ENCODE data around the gene VPS35.
"Not testable (repeated sequence)": the region's sequence is repeated elsewhere in the genome, so short reads cannot be mapped to it uniquely, and the experiment has no call there.

VPS35 gene

GRCh38 chr16:46658925-46659324, 30.1 kb downstream of the VPS35 start:
- H3K4me3 ChIP-seq (ENCODE audit: low read length): no peak overlapping the region
- TF ChIP-seq ZNF274 (IDR thresholded peaks at IDR 0.05; ENCODE audit: low read depth, low read length): no peak

- no peak for TF ChIP-seq ZNF274 (IDR thresholded peaks at IDR 0.05; ENCODE audit: low read depth, low read length)
These were observed 37.7 kb downstream of the VPS35 start for GRCh38 chr16:46651305-46651704.

GRCh38 chr16:46650254-46650623, 38.7 kb downstream of the VPS35 start:
- TF ChIP-seq ZNF274 (IDR thresholded peaks at IDR 0.05; ENCODE audit: low read depth, low read length): no peak
- H3K4me3 ChIP-seq (ENCODE audit: low read length): no peak overlapping the region

More at GRCh38 chr16:46651305-46651704, 37.7 kb downstream of the VPS35 start:
- H3K4me3 ChIP-seq (ENCODE audit: low read length): no peak overlapping the region

GRCh38 chr16:46649588-46650253, 39.3 kb downstream of the VPS35 start:
- no peak for TF ChIP-seq ZNF274 (IDR thresholded peaks at IDR 0.05; ENCODE audit: low read depth, low read length)
- H3K4me3 ChIP-seq (ENCODE audit: low read length): no peak overlapping the region

DNA sequence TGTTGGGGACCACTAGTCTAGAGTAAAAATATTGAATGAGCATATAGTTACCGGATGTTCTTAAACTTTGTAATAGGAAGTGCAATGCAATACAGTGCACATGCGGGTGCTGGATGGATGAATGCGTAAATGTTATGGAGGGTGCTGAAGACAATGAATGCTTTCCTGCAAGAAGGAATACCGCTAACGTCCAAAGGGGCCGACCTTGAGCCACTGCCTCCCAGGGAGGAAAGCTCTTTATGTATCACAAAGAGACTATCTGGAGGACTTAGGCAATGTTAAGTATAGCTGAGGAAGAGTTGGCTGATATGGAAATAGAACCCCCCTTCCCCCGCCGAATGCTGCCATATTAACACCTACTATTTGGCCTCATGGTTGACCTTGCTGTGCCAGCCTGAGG, 40.3 kb downstream of the VPS35 start:
- H3K4me3 ChIP-seq (ENCODE audit: low read length): no peak overlapping the region
- TF ChIP-seq ZNF274 (IDR thresholded peaks at IDR 0.05; ENCODE audit: low read depth, low read length): no peak

DNA sequence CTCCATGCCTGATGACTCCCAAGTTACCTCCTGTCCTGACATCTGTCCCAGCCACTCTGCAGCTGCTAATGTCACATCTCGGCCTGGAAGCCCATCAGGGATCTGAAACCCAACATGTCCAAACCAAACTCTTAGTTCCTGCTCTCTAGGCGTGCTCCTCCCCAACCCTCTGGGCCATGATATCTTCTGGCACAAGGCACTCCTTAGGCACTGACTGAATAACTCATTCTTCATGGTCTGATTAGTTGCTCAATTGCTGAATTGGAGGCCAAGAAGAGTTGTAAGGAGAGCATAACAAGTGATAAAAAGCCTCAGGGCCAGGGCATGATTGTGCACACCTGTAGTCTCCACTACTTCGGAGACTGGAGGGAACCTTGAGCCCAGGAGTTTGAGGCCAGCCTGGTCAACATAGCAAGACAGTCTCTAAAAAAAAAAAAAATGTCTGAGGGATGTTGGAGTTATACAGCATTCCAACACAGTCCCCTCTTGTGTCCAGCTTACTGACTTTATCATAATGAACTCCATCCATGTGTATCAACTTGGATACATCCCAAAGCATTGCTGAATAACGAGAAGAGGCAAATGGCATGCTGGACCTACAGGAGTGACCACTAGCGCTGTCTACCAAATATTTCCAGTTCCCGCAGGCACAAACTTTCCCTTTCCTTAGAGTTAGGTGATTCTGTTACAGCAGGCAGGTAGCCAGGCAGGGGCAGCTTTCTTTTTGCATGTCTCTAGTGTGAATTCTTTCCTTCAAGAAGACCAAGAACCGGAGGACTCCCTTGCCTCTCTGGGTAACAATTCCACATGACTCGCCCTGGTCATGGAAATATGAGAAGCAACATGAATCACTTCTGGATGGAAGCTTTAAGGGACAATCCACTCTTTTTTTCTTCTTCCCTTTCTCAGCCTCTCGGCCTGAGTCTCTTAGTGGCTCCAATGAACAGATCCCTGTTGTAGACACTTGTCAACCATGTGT, 49.7 kb downstream of the VPS35 start:
- H3K4me3 ChIP-seq (ENCODE audit: low read length): no peak overlapping the region
- no peak for TF ChIP-seq ZNF274 (IDR thresholded peaks at IDR 0.05; ENCODE audit: low read depth, low read length)

DNA sequence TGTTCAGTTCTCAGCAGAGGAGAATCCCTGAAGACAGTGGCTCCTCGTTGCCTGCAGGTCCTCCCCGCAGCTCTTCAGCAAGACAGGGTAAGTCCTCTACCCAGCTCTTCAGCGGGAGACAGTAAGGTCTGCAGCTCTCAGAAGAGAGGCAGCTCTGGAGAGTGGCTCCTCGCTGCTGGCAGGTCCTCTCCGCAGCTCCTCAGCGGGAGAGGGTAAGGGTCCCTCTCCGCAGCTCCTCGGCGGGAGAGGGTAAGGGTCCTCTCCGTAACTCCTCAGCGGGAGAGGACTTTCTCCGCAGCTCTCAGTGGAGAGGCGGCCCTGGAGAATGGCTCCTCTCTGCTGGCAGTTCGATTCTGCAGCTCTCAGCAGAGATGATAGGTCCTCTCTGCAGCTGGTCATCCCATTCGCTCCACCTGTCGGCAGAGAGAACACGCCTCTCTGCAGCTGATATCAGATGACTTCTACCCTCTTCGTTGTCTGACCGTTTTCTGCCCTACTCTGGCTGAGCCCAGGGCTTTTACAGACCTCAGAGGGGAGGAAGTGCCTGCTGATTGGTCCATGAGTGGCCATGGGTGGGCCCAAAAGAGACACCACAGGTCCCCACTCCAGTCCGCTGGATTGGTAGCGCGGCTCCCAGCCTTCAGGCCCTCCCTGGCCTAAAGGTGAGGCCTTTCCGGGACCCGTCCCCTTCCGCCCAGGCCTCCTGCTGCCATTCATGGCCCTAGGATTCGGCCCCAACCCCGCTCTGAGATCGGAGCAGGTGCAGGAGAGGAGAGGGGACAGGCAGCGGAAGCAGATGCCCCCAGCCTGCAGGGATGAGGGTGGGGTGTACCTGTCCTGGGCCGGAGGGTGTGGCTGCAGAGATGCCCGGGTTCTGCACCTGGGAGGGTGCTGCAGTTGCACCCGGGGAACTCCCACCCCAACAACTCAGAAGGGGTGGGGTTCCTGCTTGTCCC, 55.9 kb downstream of the VPS35 start:
- no peak overlapping the region for H3K4me3 ChIP-seq (ENCODE audit: low read length)
- no peak for TF ChIP-seq ZNF274 (IDR thresholded peaks at IDR 0.05; ENCODE audit: low read depth, low read length)

DNA sequence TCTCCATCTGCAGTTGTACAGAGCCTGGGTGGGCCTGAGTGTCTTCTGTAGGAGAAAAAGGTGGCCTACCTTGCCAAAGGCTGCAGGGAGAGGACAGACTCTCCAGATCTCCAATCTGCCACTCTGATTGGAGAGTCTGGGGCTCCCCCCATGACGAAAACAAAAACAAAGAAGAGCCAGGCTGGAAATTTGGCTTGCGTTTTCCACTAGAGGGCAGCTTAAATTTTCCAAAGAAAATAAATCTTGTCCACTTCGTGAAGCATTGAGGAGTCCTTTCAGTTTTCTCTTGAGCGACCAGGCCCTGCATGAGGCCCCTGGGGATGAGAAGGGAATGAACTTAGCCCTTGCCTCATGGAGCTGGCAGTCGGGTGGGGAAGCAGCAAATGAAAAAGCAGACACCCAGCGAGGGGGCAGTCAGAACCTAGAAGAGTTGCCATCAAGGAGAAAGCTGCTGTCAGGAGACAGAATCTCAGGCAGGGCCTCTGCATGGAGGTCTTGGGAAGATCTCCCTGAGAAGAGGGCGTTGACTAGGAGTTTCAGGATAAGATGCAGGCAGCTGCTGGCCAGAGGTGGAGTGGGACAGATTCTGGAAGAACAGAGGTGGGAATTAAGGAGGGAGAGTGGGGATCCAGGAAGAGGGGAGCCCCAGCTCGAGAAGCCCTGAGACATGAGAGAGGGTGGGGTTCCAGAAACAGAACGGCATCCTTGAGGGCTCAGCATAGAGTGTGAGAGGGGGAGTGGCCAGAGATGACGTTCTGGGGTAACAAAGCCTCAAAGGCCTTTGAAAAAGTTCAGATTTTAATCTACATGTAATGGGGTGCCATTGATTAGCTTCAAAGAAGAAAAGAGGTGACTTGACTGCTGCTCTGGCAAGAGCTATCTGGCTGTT, 59.4 kb downstream of the VPS35 start:
- no peak for TF ChIP-seq ZNF274 (IDR thresholded peaks at IDR 0.05; ENCODE audit: low read depth, low read length)
- no peak overlapping the region for H3K4me3 ChIP-seq (ENCODE audit: low read length)

DNA sequence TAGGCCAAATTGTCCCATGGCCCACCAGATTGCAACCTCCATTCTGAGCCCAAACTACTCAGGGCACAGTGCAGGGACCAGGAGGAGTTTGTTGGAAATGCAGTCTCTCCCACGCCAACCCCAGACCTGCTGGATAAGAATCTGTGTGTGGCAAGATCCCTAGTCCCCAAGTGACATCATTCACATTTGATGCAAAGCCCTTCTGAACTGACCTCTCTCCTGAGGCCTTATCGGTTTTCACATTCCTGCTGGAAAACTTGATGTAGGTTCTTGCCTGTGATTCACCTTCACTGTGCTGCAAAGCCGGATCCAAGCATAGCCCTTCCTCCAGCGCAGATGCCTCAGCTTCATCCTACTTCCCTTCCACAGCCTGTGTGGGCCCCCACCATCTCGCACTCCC, 61.2 kb downstream of the VPS35 start:
- H3K4me3 ChIP-seq (ENCODE audit: low read length): no peak overlapping the region
- no peak for TF ChIP-seq ZNF274 (IDR thresholded peaks at IDR 0.05; ENCODE audit: low read depth, low read length)

- not testable (repeated sequence) for H3K4me3 ChIP-seq (ENCODE audit: low read length)
These were observed 62.3 kb downstream of the VPS35 start for GRCh38 chr16:46626681-46627080.

GRCh38 chr16:46624862-46625261, 64.1 kb downstream of the VPS35 start:
- H3K4me3 ChIP-seq (ENCODE audit: low read length): not testable (repeated sequence)

DNA sequence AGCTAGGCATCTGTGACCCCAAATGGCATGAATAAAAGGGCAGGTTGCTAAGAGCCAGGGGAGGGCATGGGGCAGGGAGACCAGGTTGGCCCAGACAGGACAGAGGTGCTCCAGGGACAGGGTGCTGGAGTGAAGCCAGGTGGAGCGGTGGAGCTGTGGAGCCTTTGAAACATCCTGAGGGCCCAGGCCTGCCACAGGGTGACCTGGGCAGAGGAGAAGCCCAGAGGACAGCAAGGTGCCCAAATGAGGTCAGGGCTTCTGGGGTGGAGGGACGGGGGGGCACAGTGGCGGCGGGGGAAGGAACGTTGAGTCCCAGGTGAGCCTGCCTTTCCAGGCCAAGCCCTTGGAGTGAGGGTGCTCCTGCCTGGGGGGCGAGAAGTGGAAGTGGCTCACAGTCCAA, 65.3 kb downstream of the VPS35 start:
- H3K4me3 ChIP-seq (ENCODE audit: low read length): not testable (repeated sequence)

DNA sequence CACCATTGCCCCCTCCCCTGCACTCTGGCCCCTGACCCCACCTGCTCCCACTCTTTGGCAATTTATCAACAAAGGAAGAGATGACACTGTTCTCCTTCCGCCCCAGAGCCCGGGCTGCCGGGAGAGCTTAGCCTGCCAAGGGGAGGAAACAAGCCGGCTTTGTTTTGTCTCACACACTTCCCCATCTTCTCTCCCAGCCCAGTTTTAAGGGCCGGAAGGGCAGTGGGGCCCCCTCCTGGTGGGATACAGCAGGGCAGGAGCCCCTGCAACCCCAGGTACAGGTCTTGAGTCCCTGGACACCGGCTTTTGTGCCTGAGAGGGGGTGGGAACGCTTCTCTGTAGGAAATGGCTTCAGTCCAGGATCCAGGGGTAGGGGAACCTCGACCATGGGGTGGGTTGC, 65.7 kb downstream of the VPS35 start:
- H3K4me3 ChIP-seq (ENCODE audit: low read length): not testable (repeated sequence)

Measured in GM08714 (cell line).